GM21367 (cell line): ENCODE results near the gene SIL1.
A peak's percentile ranks its signal among the peaks of the same experiment; 100 is the strongest.
"Not testable (repeated sequence)": the region's sequence is repeated elsewhere in the genome, so short reads cannot be mapped to it uniquely, and the experiment has no call there.

ENCODE experiments used
- ATAC-seq: cut with Tn5 transposase; IDR thresholded peaks from one replicate; pipeline ENCODE4 v1.9.1; 2021; ENCODE audit not compliant: unreplicated experiment

The SIL1 gene

DNA sequence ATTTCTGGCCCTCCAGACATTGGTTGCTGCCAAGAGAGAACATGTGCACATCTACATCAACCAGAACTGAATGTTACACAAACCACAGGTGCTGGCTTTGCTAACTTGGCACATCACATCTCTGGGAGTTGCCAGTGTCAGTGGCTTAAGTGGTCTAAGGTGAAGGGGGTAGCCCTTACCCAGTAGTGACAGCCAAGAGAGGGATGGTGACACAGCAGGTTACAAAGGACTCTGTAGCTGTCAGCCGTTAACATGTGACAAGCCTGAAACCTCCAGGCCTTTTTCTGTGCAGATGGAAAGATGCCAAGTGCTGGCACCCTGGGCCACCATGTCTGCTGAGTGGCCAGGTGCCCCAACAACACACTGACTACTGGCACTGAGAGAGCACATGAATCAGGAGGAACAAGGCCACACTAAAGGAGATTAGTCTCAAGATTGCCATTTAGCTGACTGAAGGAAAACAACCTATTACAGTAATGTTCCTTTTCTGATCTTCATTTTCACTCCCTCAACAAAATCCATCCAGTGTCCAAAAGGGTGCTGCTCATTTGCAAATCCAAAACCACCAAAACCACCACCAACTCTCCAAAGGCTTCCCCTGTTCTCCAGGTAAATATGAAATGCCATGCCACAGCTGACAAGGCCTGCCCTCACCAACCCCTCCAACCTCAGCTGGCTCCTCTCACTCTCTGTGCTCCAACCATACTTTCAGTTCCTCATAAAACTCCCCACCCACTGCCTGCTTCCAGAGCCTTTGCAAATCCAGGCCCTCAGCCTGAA is 20.2 kb downstream of the SIL1 start:
- ATAC-seq, result peak; percentile 51

- ATAC-seq, result not testable (repeated sequence)
These were observed 20.9 kb downstream of the SIL1 start for GRCh38 chr5:139177281-139177680.

DNA sequence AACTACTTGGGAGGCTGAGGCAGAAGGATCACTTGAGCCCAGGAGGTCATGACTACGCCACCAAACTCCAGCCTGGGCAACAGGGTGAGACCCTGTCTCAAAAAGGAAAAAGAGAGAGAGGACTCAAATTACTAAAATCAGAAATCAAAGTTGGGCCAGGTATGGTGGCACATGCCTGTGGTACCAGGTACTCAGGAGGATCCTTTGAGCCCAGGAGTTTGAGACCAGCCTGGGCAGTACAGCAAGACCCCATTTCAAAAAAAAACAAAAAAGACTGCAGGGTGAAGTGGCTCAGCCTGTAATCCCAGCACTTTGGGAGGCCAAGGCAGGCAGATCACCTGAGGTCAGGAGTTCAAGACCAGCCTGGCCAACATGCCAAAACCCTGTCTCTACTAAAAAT is 23.8 kb downstream of the SIL1 start:
- not testable (repeated sequence) for ATAC-seq

GRCh38 chr5:139171779-139172404 is 26.3 kb downstream of the SIL1 start:
- no peak for ATAC-seq

DNA sequence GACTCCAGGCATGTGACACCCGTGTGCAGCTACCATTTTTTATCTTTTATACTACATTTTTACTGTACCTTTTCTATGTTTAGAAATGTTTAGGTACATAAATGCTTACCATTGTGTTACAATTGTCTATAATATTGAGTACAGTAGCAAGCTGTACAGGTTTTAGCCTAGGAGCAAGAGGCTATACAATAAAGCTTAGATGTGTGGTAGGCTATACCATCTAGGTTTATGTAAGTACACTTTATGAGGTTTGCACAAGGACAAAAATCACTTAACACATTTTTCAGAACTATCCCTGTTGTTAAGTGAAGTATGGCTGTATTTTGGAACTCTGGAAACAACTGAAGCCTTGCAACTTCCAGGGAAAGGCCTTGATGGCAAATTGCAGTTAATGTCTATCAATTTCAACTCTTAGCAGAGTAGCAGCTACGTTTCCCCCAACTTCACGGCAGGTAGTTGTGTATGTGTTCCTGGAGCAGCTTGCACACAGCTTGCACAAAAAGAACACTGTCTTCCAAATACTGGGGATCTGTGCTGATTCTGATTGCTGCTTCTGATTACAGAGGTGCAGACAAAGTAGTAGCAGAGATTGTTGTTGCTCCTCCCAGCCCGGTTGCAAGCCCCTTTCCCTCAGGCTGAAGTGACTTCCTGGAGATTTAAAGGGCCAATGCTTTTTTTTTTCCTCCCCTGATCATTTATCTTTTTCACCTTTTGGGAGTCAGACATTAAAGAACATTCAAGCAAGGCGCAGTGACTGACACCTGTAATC is 30.0 kb downstream of the SIL1 start:
- ATAC-seq, result no peak

DNA sequence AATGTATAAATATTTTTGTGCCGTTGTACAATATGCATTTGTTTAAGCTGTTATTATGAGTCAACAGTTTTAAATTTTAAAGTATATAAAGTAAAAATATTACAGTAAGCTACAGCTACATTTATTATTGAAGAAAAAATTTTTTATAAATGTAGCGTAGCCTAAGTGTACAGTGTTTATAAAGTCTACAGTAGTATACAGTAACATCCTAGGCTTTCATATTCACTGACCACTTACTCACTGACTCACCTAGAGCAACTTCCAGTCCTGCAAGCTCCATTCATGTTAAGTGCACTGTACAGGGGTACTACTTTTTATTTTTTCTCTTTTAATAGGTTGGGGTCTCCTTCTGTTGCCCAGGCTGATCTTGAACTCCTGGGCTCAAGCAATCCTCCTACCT is 30.6 kb downstream of the SIL1 start:
- ATAC-seq, result no peak

- no peak for ATAC-seq
These were observed 31.1 kb downstream of the SIL1 start for GRCh38 chr5:139167063-139167462.

DNA sequence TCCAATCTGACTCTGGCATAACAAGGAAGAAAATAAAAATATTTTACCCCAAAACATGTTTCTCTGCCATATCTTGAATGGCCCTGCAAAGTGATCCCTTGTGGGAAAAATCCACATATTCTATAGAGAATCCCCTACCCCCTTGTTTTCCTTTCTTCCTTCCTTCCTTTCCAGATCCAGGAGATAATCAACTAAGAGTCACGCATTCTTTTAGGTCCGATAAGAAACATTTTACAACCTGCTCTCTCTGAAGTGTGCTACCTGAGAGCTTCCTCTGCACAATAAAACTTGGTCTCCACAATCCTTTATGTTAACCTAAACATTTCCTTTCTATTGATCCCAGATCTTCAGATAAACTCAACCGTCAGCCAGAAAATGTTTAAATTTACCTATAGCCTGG is 33.3 kb downstream of the SIL1 start:
- ATAC-seq, result not testable (repeated sequence)

DNA sequence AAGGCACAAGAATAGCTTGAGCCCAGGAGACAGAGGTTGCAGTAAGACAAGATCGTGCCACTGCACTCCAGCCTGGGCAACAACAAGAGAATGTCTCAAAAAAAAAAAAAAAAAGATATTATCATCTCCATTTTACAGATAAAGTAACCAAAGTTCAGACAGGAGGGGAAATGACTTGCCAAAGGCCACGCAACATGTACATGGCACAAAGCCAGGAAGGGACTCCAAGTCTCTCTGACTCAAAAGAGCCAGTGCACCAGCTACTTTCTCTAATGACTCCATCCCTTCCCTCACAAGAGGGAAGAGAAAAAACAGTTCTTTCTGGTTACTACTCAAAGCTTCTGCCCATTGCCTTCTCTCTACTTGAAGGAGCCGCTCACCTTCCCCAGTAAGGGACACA is 34.1 kb downstream of the SIL1 start:
- no peak for ATAC-seq

- ATAC-seq, result no peak
These were observed 35.7 kb downstream of the SIL1 start for GRCh38 chr5:139162448-139162847.

DNA sequence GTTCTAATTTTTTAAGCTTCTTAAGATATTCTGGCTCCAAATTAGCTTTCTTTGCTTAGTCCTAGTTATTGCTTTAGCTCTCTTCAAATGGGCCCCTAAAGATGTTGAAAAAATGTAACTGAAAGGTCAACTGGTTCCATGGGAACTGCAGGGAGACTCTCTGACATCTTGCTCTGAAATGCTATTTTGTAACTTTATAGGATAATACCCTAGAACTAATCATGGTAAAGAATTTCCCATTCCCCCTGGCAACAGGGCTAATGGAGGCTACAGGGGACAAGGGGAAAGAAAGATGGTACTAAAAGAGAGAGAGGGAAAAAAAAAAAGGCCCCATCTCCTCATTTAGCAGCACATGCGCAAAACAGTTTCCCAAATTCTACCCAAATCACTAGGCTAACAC is 39.4 kb downstream of the SIL1 start:
- ATAC-seq, result no peak

- ATAC-seq, result no peak
These were observed 40.6 kb downstream of the SIL1 start for GRCh38 chr5:139157556-139157955.

- no peak for ATAC-seq
These were observed 41.4 kb downstream of the SIL1 start for GRCh38 chr5:139156814-139157213.

GRCh38 chr5:139155333-139155732 is 42.8 kb downstream of the SIL1 start:
- ATAC-seq, result no peak

GRCh38 chr5:139151902-139152301 is 46.3 kb downstream of the SIL1 start:
- no peak for ATAC-seq

- no peak for ATAC-seq
These were observed 47.7 kb downstream of the SIL1 start for GRCh38 chr5:139150367-139150999.

GRCh38 chr5:139149477-139150199 is 48.5 kb downstream of the SIL1 start:
- no peak for ATAC-seq

GRCh38 chr5:139148986-139149385 is 49.2 kb downstream of the SIL1 start:
- ATAC-seq, result no peak

GRCh38 chr5:139148306-139148705 is 49.9 kb downstream of the SIL1 start:
- no peak for ATAC-seq

- no peak for ATAC-seq
These were observed 50.6 kb downstream of the SIL1 start for GRCh38 chr5:139147483-139148087.
